Gastrocnemius medialis (tissue), 4 donors: Measurements from ENCODE around the gene KLF2. TPM values are rescaled to one million over a fixed set of nuclear protein-coding genes. Genes with fewer than 3 reads are reported as not detected.

Experiments used
- ATAC-seq, 2 donors: fragments of 150-250 bp; one replicate each; pipeline ENCODE4 v1.9.1; 2016
- DNase-seq, 2 donors: peaks; one replicate each; pipeline ENCODE4 v3.0.0-alpha.2; 2019
- H3K27ac ChIP-seq, 4 donors: fragments of 200-600 bp; sonication (generic); 1 replicate in 1 of 4; 2 replicates in 3 of 4; pipeline ENCODE4 v1.5.1; 2016 to 2018; ENCODE audit warnings: mild to moderate bottlenecking in 2 of 4, moderate library complexity in 1 of 4
- H3K27me3 ChIP-seq, 3 donors: fragments of 200-600 bp; sonication (generic) in 2 of 3; 1 replicate in 1 of 3; 2 replicates in 2 of 3; pipeline versions ENCODE4 v1.5.1 to v1.6.0; 2016 to 2019; ENCODE audit warnings: mild to moderate bottlenecking in 1 of 3, moderate library complexity in 1 of 3
- H3K36me3 ChIP-seq, 2 donors: fragments of 200-600 bp; sonication (generic) in 1 of 2; one replicate each; pipeline ENCODE4 v1.5.1; 2017 to 2018
- H3K4me1 ChIP-seq, 2 donors: fragments of 200-600 bp; sonication (generic) in 1 of 2; one replicate each; pipeline ENCODE4 v1.5.1; 2016 to 2017; ENCODE audit warnings: mild to moderate bottlenecking in 2 of 2
- H3K4me3 ChIP-seq, 4 donors: fragments of 200-600 bp; sonication (generic) in 3 of 4; 1 replicate in 1 of 4; 2 replicates in 3 of 4; pipeline ENCODE4 v1.5.1; 2016 to 2019; ENCODE audit warnings: mild to moderate bottlenecking in 2 of 4
- H3K9me3 ChIP-seq, 3 donors: fragments of 200-600 bp; sonication (generic) in 2 of 3; 1 replicate in 1 of 3; 2 replicates in 2 of 3; pipeline ENCODE4 v1.5.1; 2016 to 2019
- POLR2A ChIP-seq, 2 donors: fragments of 450-650 bp; IDR thresholded peaks; one replicate each; pipeline ENCODE4 v1.6.1; 2017; ENCODE audit warnings: antibody characterized with exemption in 2 of 2, mild to moderate bottlenecking in 2 of 2, moderate library complexity in 2 of 2
- in situ Hi-C, 4 donors: fragments of 200-750 bp; cut with MboI; loops; one replicate each; pipeline versions ENCODE4 v1.15.0 to v1.8.0; 2017; ENCODE audit warnings: low sequenced_read_pairs in 4 of 4
- intact Hi-C: fragments of 100-400 bp; cut with DNase I; formaldehyde crosslinking; loops from one replicate; pipeline ENCODE4 v1.15.1; 2023; ENCODE audit warnings: low total_unique reads
- total RNA-seq, 4 donors: library from RNA; depleted of rRNA; stranded (reverse); fragments of >200 nt; gene quantifications; one replicate each; pipeline versions ENCODE4 v1.1.0 to v1.2.3, GENCODE V29; 2016
- TF ChIP-seq, protein P1 (sequence below), 5 experiments: fragments of 450-650 bp in 3 of 5; fragments of 200-600 bp in 2 of 5; sonication (generic) in 2 of 5; IDR thresholded peaks in 4 of 5; conservative IDR thresholded peaks in 1 of 5; 1 replicate in 4 of 5; 2 replicates in 1 of 5; pipeline ENCODE4 v1.5.1; 2016 to 2019; ENCODE audit warnings: antibody characterized with exemption in 5 of 5, mild to moderate bottlenecking in 3 of 5, moderate library complexity in 3 of 5

Gene KLF2
- total RNA-seq, 4 donors from 2014 or later = 6.8 to 45.6 (median 32.0) TPM

DNA sequence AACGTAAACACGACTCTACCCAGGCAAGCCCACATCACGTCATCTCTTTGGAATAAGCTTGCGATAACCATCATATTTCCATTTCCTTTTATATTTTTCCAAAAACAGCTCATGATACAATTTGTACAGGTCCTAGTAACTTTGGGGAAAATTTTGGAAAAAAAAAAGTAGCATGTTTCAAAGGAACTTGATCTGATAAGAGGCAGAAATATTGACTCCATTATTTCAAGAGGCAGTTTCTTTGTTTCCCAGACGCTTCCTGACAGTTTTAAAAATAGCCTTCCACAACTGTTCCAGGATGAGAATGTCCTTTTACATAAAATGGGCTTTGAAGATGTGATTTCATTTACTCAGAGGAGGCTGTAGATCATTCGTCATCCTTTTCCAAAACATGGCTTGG, 23.1 kb downstream of the KLF2 start:
- in situ Hi-C loops = no loop called here
- Histone ChIP-seq H3K9me3 (no peaks in the 10 kb centered on the region), H3K36me3 (peaks cover 0 to under 1% of the 10 kb centered on the region in 2 donors), H3K27ac (peak overlapping the region; percentile 64 to 84 (median 77)), H3K4me3 (no peak overlapping the region), H3K4me1 (peaks cover 5 to 31% of the 10 kb centered on the region in 2 donors), H3K27me3 (no peaks in the 10 kb centered on the region)
- DNase-seq (no peak), ATAC-seq (peak; percentile 14 to 19)
- TF ChIP-seq, protein P1, sequence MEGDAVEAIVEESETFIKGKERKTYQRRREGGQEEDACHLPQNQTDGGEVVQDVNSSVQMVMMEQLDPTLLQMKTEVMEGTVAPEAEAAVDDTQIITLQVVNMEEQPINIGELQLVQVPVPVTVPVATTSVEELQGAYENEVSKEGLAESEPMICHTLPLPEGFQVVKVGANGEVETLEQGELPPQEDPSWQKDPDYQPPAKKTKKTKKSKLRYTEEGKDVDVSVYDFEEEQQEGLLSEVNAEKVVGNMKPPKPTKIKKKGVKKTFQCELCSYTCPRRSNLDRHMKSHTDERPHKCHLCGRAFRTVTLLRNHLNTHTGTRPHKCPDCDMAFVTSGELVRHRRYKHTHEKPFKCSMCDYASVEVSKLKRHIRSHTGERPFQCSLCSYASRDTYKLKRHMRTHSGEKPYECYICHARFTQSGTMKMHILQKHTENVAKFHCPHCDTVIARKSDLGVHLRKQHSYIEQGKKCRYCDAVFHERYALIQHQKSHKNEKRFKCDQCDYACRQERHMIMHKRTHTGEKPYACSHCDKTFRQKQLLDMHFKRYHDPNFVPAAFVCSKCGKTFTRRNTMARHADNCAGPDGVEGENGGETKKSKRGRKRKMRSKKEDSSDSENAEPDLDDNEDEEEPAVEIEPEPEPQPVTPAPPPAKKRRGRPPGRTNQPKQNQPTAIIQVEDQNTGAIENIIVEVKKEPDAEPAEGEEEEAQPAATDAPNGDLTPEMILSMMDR (IDR thresholded peaks at IDR 0.05 in 4 of 5, conservative IDR thresholded peaks at IDR 0.05 in 1 of 5) = no peak
- TF ChIP-seq POLR2A (IDR thresholded peaks at IDR 0.05) = peak in 1 of 2 donors; percentile 25
- intact Hi-C loops = no loop called here

DNA sequence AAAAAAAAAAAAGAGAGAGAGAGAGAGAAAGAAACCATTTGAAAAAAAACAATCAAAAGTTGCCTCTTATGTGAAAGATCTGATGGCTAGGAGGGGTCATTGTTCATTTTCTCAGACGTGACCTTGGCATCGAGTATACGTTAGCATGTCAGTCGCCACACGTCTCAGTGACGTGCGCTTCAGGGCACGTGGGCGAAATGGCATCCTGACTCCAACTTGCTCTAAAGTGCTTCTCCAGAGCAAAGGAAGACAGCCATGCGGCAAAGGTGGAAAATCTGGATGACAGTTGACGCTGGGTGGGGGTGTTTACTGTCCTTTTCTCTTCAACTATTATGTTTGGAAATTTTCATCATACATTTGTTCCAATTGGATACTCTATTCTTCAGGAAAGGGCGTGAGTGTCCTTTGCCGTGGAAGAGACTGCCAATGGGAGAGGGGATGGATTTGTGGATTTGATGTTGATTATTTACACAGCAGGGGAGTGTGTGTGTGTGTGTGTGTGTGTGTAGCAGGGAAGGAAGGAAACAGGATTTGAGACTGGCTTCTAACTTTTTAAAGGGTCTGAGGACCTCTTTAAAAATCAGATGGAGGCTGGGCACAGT, 25.0 kb downstream of the KLF2 start:
- Histone ChIP-seq H3K27me3 (no peaks in the 10 kb centered on the region), H3K36me3 (peaks cover 0 to 8% of the 10 kb centered on the region in 2 donors), H3K4me1 (peaks cover 0 to 24% of the 10 kb centered on the region in 2 donors), H3K27ac (peak overlapping the region; percentile 14 to 84 (median 77)), H3K9me3 (no peaks in the 10 kb centered on the region), H3K4me3 (no peak overlapping the region)
- ATAC-seq (peak; percentile 20 to 21), DNase-seq (no peak)
- peak in 1 of 2 donors; percentile 9 for TF ChIP-seq POLR2A (IDR thresholded peaks at IDR 0.05)
- TF ChIP-seq, protein P1 (IDR thresholded peaks at IDR 0.05 in 4 of 5, conservative IDR thresholded peaks at IDR 0.05 in 1 of 5) = no peak
- intact Hi-C loops (no loop called here), in situ Hi-C loops (no loop called here)

DNA sequence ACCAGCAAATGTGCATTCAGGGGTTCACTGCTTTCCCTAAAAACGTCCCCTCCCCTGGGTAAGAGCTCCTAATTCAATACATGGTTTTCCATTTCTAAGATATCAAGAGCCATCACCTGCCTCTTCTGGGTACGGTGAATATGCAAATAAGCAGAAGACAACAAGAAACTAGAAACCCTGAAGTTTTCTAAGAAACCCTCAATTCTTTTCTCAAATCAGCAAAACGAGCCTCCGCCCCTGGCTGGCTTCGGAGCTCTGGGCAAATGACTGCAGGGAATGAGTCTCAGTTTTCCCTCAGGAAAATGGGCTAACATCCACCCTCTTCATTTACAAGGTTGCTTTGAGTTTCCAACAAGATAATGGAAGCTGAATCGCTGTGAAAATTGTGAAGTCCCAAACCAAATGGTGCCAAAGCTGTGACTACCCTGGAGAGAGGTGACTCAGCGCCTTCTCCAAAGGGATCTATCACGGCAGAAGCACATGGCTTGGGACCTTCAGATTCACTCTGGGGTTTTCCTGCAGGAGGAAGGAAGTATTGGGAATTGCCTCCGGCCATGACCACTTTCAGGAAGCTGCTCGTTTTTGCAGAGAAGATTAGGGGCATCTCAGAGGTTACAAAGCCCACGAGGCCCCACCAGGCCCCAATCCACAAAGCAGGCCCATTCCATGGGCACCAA, 26.6 kb downstream of the KLF2 start:
- in situ Hi-C loops = no loop called here

DNA sequence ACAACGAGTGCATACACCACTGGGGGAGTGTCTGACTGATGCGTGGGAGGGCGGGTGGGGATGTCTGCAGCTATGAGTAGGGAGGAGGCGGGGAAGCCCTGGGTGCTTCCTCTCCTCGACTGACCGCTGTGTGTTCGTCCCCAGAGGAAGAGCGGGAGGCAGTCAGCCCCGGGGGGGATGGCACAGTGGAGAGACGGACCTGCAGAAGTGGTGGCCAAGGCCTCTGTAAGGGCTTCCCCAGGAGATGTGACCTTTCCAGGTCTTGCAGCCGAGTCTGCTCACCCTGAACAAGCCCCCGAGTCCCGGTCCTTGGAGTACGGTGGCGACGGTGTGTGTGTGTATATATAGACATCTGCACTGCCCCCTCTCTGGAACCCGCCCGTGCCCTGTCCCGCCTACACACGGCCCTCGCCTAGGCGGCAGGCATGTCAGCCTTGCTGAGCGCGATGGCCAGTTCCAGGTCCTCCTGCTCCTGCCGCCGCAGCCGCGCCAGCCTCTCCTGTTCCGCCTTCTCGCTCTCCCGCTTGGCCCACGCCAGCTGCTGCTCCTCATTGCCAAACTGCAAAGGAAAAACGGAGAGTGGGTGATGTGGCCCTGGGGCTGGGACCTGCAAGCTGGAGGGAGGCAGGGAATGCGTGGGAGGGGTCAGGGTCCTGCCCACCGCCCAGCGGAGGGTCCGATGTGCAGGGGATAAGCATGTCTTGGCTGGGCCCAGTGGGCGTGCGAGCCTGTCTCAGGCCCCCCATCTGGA, 30.8 kb downstream of the KLF2 start:
- intact Hi-C loops (no loop called here), in situ Hi-C loops (no loop called here)
- no peak for TF ChIP-seq POLR2A (IDR thresholded peaks at IDR 0.05)
- TF ChIP-seq, protein P1 (IDR thresholded peaks at IDR 0.05 in 4 of 5, conservative IDR thresholded peaks at IDR 0.05 in 1 of 5) = no peak
- H3K36me3 ChIP-seq = peaks cover 0 to 16% of the 10 kb centered on the region in 2 donors
- no peak overlapping the region for H3K27ac ChIP-seq
- no peaks in the 10 kb centered on the region for H3K27me3 ChIP-seq
- H3K4me1 ChIP-seq = peaks cover 14 to 16% of the 10 kb centered on the region in 2 donors
- no peaks in the 10 kb centered on the region for H3K9me3 ChIP-seq
- DNase-seq (no peak), ATAC-seq (no peak)
- no peak overlapping the region for H3K4me3 ChIP-seq

More for the DNA sequence above, 26.6 kb downstream of the KLF2 start:
- H3K9me3 ChIP-seq = no peaks in the 10 kb centered on the region
- peaks cover 0 to 8% of the 10 kb centered on the region in 2 donors for H3K36me3 ChIP-seq
- no peak for DNase-seq
- intact Hi-C loops = no loop called here
- peak overlapping the region; percentile 8 to 48 (median 45) for H3K27ac ChIP-seq
- H3K27me3 ChIP-seq = no peaks in the 10 kb centered on the region
- TF ChIP-seq, protein P1 (IDR thresholded peaks at IDR 0.05 in 4 of 5, conservative IDR thresholded peaks at IDR 0.05 in 1 of 5) = no peak
- TF ChIP-seq POLR2A (IDR thresholded peaks at IDR 0.05) = no peak
- H3K4me1 ChIP-seq = peaks cover 6 to 21% of the 10 kb centered on the region in 2 donors
- ATAC-seq = peak in 1 of 2 donors; percentile 22
- no peak overlapping the region for H3K4me3 ChIP-seq
